Choroid plexus epithelial cell (primary cell): ENCODE results near the gene CDC16.

Experiments used
- DNase-seq: peaks from one replicate; pipeline ENCODE4 v3.0.0-alpha.2; 2010; ENCODE audit warnings: low read depth
- H3K4me3 ChIP-seq: 2 replicates; pipeline ENCODE4 v1.5.1; 2011; ENCODE audit warnings: low read depth, mild to moderate bottlenecking, control low read depth, low read length, moderate library complexity
- TF ChIP-seq, protein P1 (sequence below): conservative IDR thresholded peaks from 2 replicates; pipeline ENCODE4 v1.5.1; 2011; ENCODE audit warnings: low read depth, mild to moderate bottlenecking, control low read depth, inconsistent platforms, low read length, moderate library complexity

CDC16 gene

DNA sequence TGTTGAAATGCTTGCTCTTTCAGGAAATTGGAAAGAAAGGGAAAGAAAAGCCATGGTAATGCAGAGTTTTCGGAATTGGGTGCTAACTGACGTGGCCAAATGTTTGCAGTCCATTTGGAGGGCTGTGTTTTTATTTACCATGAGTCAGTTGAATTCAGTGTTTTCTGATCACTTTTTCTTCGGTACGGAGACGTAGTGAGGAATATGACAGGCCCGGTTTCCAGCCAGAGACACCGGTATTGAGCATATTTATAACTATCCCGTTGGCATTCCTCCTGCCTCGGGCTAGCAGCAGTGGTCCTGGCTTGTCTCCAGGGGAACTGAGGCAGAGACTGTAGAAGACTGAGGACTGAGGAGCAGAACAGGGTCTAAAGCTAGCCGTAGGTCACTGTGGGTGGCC is 1.0 kb downstream of the CDC16 start:
- peak overlapping the region; percentile 91 for H3K4me3 ChIP-seq
- DNase-seq: peak; percentile 14
- TF ChIP-seq, protein P1, sequence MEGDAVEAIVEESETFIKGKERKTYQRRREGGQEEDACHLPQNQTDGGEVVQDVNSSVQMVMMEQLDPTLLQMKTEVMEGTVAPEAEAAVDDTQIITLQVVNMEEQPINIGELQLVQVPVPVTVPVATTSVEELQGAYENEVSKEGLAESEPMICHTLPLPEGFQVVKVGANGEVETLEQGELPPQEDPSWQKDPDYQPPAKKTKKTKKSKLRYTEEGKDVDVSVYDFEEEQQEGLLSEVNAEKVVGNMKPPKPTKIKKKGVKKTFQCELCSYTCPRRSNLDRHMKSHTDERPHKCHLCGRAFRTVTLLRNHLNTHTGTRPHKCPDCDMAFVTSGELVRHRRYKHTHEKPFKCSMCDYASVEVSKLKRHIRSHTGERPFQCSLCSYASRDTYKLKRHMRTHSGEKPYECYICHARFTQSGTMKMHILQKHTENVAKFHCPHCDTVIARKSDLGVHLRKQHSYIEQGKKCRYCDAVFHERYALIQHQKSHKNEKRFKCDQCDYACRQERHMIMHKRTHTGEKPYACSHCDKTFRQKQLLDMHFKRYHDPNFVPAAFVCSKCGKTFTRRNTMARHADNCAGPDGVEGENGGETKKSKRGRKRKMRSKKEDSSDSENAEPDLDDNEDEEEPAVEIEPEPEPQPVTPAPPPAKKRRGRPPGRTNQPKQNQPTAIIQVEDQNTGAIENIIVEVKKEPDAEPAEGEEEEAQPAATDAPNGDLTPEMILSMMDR: no peak

DNA sequence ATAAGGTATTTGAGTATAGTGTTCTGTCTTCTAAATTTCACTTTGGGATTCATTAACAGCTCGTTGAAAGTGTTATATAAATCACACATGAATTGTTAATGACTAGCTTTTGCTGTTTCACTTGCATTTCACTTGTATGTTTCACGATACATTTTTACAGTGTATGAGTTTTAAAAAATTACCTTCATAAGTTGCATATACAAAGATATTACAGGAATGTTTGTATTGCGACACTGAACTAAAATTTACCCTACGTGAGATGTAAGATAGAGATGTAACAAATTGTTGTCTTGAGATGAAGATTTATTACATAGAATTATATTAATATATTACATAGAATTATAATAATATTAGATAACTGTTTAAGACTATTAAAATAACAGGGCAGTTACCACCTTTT is 1.5 kb downstream of the CDC16 start:
- peak overlapping the region; percentile 91 for H3K4me3 ChIP-seq
- TF ChIP-seq, protein P1: no peak
- DNase-seq: no peak

DNA sequence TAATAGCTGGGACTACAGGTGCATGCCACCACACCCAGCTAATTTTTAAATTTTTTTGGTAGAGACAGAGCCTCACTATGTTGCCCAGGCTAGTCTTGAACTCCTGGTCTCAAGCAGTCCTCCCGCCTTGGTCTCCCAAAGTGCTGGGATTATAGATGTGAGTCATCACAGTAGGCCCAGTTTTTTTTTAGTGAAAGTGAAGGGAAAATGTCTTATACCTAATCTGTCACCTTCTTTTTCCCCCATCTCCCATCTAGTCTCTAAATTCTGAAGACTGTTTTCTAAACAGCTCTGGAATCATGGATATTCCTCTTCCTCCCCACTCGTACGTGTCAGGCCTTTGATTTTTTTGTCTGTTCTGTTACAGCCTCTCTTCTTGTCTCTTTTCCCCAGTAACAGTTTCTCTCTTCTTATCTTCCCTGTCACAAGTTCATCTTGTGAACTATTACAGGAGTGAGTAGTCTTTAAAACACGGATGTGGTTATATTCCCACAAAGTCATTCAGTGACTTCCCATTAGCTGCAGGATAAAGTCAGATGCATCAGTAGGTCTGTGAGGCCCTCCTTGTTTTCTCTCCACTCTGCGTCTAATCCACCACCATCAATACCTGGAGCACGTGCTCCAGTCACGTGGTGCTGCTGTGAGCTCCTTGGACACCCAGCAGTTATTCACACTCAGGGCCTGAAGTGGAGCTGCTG is 2.9 kb downstream of the CDC16 start:
- no peak overlapping the region for H3K4me3 ChIP-seq
- TF ChIP-seq, protein P1: no peak
- no peak for DNase-seq

- DNase-seq: no peak
- TF ChIP-seq, protein P1: no peak
- no peak overlapping the region for H3K4me3 ChIP-seq
Observed at GRCh38 chr13:114241918-114242317, 7.2 kb downstream of the CDC16 start.

DNA sequence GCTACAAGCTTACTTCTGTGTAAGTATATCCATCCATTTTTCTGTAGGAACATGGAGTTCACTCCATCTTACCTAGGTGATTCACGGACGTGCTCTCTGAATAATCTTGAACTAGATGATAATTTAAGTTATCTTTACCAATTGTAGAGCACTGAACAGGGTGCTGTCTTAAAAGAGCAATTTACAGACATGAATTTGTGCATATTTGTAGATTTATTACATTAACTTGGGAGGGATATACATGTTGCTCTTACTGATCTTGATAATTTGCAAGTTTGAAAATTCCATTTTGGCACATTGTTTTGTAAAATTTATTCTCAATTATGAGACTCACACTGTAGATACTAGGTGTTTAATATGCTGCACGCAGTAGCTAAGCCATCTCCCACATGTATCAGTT is 9.3 kb downstream of the CDC16 start:
- DNase-seq: no peak
- TF ChIP-seq, protein P1: no peak
- no peak overlapping the region for H3K4me3 ChIP-seq

DNA sequence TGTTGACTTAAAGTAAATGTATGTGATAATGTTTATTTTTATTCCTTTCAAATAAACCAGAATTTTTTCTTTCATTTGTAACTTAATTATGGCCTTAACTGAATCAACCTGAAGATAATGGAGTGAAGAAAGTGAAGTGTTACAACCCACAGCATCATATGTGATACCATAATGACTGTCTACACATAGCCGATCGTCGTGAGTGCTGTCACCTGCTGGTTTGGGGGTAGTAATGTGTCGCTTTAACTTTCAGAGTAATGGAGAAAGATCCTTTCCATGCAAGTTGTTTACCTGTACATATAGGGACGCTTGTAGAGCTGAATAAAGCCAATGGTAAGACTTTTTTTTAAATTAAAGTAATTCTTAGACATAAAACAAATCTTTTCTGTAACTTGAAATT is 9.9 kb downstream of the CDC16 start:
- DNase-seq: no peak
- TF ChIP-seq, protein P1: no peak
- no peak overlapping the region for H3K4me3 ChIP-seq

DNA sequence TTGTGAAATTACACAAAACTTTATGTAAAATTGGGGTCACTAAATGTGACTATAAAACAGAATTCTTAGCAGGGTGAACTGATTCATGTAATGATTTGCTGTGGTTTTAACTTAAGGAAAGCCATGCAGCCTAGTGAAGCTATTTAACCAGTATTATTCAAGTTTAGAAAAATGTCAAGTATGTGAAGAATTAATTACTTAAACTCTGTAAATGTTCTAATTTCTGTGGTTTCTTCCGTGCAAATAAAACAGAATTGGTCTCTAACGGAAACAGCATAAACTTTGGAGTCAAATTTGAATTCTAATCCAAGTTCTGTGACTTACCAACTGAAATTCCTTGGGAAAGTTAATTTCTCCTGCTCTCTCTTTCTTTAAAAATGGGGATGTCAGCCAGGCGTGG is 13.3 kb downstream of the CDC16 start:
- TF ChIP-seq, protein P1: no peak
- DNase-seq: peak; percentile 46
- H3K4me3 ChIP-seq: no peak overlapping the region
